Keratinocyte (primary cell): Measurements from ENCODE around the gene FAM227A. TPM values are rescaled to one million over a fixed set of nuclear protein-coding genes. Genes with fewer than 3 reads are reported as not detected.

Source experiments
- DNase-seq: peaks from one replicate; pipeline ENCODE4 v3.0.0-alpha.2; 2011; ENCODE audit warnings: low read depth, missing footprints, low spot score
- FAIRE-seq: peaks from 2 replicates; lab custom pipeline; 2011; peaks lifted over from hg19 to GRCh38; lab: Jason Lieb, UNC
- H2AFZ ChIP-seq: 2 replicates; pipeline ENCODE4 v1.6.0; 2012; ENCODE audit warnings: low read length, control low read depth, inconsistent platforms; ENCODE audit not compliant: control insufficient read depth
- H3K27ac ChIP-seq: 2 replicates; pipeline ENCODE4 v1.5.1; 2011; ENCODE audit warnings: low read length; ENCODE audit not compliant: control insufficient read depth, insufficient read depth
- H3K27me3 ChIP-seq: 3 replicates; pipeline ENCODE4 v1.6.0; 2011; ENCODE audit warnings: low read length; ENCODE audit not compliant: control insufficient read depth, insufficient read depth; ENCODE audit errors: extremely low read depth
- H3K36me3 ChIP-seq, 2 experiments: 2 replicates in 1 of 2; 3 replicates in 1 of 2; pipeline ENCODE4 v1.5.1; 2011; ENCODE audit warnings: low read length in 2 of 2, mild to moderate bottlenecking in 1 of 2; ENCODE audit not compliant: control insufficient read depth in 2 of 2, insufficient read depth in 2 of 2; ENCODE audit errors: extremely low read depth in 1 of 2
- H3K4me1 ChIP-seq: 3 replicates; pipeline ENCODE4 v1.5.1; 2011; ENCODE audit warnings: low read length; ENCODE audit not compliant: control insufficient read depth, insufficient read depth; ENCODE audit errors: extremely low read depth
- H3K4me2 ChIP-seq: 3 replicates; pipeline ENCODE4 v1.6.0; 2011; ENCODE audit warnings: low read depth, low read length; ENCODE audit not compliant: control insufficient read depth, insufficient read depth; ENCODE audit errors: extremely low read depth
- H3K4me3 ChIP-seq, 3 experiments: fragments of 200-600 bp in 1 of 3; sonication (generic) in 1 of 3; 2 replicates in 2 of 3; 3 replicates in 1 of 3; pipeline ENCODE4 v1.5.1; 2011 to 2016; ENCODE audit warnings: low read length in 3 of 3, mild to moderate bottlenecking in 3 of 3, control low read depth in 2 of 3, inconsistent platforms in 1 of 3, low read depth in 1 of 3, mixed read lengths in 1 of 3, mixed run types in 1 of 3, moderate library complexity in 1 of 3; ENCODE audit not compliant: control insufficient read depth in 2 of 3, insufficient read depth in 2 of 3; ENCODE audit errors: extremely low read depth in 1 of 3
- H3K79me2 ChIP-seq: 2 replicates; pipeline ENCODE4 v1.6.0; 2012; ENCODE audit warnings: low read length; ENCODE audit not compliant: control insufficient read depth, insufficient read depth
- H3K9ac ChIP-seq: 3 replicates; pipeline ENCODE4 v1.6.0; 2011; ENCODE audit warnings: low read length; ENCODE audit not compliant: control insufficient read depth, insufficient read depth; ENCODE audit errors: extremely low read depth
- H3K9me1 ChIP-seq: 3 replicates; pipeline ENCODE4 v1.6.0; 2011; ENCODE audit warnings: low read length; ENCODE audit not compliant: control insufficient read depth, insufficient read depth; ENCODE audit errors: extremely low read depth
- H3K9me3 ChIP-seq: 2 replicates; pipeline ENCODE4 v1.5.1; 2012; ENCODE audit warnings: low read depth, low read length; ENCODE audit not compliant: control insufficient read depth
- H4K20me1 ChIP-seq: 3 replicates; pipeline ENCODE4 v1.6.0; 2011; ENCODE audit warnings: low read length; ENCODE audit not compliant: control insufficient read depth, insufficient read depth; ENCODE audit errors: extremely low read depth
- CTCF ChIP-seq, 3 experiments: IDR thresholded peaks in 1 of 3; conservative IDR thresholded peaks in 1 of 3; optimal IDR thresholded peaks in 1 of 3; 2 replicates in 2 of 3; 3 replicates in 1 of 3; pipeline versions ENCODE3 to v1.5.1; 2011; ENCODE audit warnings: low read length in 3 of 3, mild to moderate bottlenecking in 3 of 3, moderate library complexity in 2 of 3, control low read depth in 1 of 3, inconsistent platforms in 1 of 3; ENCODE audit not compliant: insufficient read depth in 2 of 3; ENCODE audit errors: extremely low read depth in 1 of 3
- EZH2 ChIP-seq: IDR thresholded peaks from one replicate; pipeline ENCODE4 v1.6.1; 2012; ENCODE audit warnings: inconsistent platforms, mild to moderate bottlenecking, low read length, moderate library complexity
- dilution Hi-C: fragments of 300-500 bp; cut with MboI; formaldehyde crosslinking; loops from one replicate; pipeline ENCODE4 v1.7.0; 2020; ENCODE audit warnings: low sequenced_read_pairs; ENCODE audit not compliant: extremely low pct_ligation_motif_present
- polyA plus RNA-seq, 5 experiments: library from polyadenylated mRNA; depleted of rRNA in 3 of 5; stranded (reverse) in 3 of 5; stranded (forward) in 1 of 5; unstranded in 1 of 5; fragments of >200 nt; gene quantifications; 1 replicate in 1 of 5; 2 replicates in 3 of 5; 3 replicates in 1 of 5; pipeline versions ENCODE4 v1.2.1 to v1.2.3, GENCODE V29; 2011 to 2012; ENCODE audit warnings: missing spikeins in 2 of 5, low read depth in 1 of 5, low replicate concordance in 1 of 5

Gene FAM227A
- polyA plus RNA-seq, 1 donor (not counting 4 experiments of a cell fraction or from before 2014, with no cell fraction given), result 1.1 TPM

- dilution Hi-C loops, result no loop called here
- H2AFZ ChIP-seq, result peak overlapping the region; percentile 80
- H3K27ac ChIP-seq, result peak overlapping the region; percentile 85
- TF ChIP-seq EZH2 (no peak), CTCF (optimal IDR thresholded peaks at IDR 0.05 in 1 of 3, IDR thresholded peaks at IDR 0.05 in 1 of 3, conservative IDR thresholded peaks at IDR 0.05 in 1 of 3; ENCODE audit: extremely low read depth in 1 of 3, insufficient read depth in 2 of 3, low read length in 3 of 3) (no peak)
- DNase-seq, result no peak
- H3K9me3 ChIP-seq, result no peaks in the 10 kb centered on the region
- H3K4me1 ChIP-seq, result peaks cover 26% of the 10 kb centered on the region
- FAIRE-seq, result peak; percentile 46
- H3K9ac ChIP-seq, result peak overlapping the region; percentile 70
- H3K4me2 ChIP-seq, result peak overlapping the region; percentile 90
- peaks cover 6% of the 10 kb centered on the region for H3K9me1 ChIP-seq
- peaks cover 0 to 3% of the 10 kb centered on the region in 2 experiments for H3K36me3 ChIP-seq
- H3K79me2 ChIP-seq, result peaks cover 44% of the 10 kb centered on the region
- H4K20me1 ChIP-seq, result peaks cover 4% of the 10 kb centered on the region
- H3K4me3 ChIP-seq, result peak overlapping the region in 2 of 3 experiments; percentile 38 to 57
- H3K27me3 ChIP-seq, result no peaks in the 10 kb centered on the region
These were observed 48.6 kb upstream of the FAM227A start for GRCh38 chr22:38704654-38705234.

DNA sequence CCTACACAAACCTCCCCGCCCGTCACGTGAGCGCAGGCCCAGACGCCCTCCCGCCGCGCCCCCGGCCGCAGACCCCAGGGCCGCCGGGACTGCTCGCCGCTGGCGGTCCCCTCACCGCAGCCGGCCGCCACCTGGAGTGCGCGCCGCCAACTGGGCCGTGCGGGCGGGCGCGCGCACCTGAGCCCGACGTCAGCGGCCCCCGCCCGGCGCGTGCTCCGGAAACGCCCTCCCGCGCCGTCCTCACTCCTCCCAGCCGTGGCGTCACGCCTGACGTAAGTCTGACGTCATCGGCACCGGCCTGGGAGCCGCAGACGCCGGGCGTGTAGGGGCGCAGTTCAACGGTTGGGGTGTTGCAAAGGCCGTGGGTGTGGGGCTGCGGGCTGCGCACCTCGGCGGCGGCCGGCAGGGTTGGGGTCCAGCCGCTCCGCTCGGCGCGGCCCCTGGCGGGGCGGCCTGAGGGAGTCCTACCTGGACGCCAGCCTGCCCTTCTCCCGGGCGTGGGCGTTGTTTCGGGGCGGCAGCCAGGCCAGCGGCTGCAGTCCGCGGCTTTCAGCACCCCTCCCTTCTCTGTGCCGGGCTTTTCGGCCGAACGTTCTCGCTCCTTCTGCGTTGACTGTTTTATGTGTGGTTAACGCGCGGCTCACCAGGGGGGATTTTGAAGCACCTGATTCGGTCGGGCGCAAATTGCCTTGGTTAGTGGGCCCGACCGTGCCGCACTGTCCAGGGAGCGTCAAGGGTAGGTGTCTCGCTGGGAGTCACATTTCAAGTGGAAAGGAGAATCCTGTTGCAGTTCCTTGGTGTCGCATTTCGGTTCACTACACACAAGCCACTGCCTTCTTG is 44.8 kb upstream of the FAM227A start, which contains the start of gene JOSD1:
Gene JOSD1, minus strand, starts transcription at position 155 of the 840 bp plus-strand sequence. CDS start 956 bp downstream, outside the sequence.
- H2AFZ ChIP-seq, result peak within 1 kb of the TSS; percentile 71
- no peaks in the 10 kb centered on the region for H3K9me1 ChIP-seq
- no peaks in the 10 kb centered on the region for H3K9me3 ChIP-seq
- H4K20me1 ChIP-seq, result no peaks in the 10 kb centered on the region
- H3K4me1 ChIP-seq, result peaks cover 45% of the 10 kb centered on the region
- H3K27ac ChIP-seq, result peak within 1 kb of the TSS; percentile 94
- DNase-seq (peak; percentile 73), FAIRE-seq (no peak)
- peak within 1 kb of the TSS; percentile 74 to 81 (median 79) for H3K4me3 ChIP-seq
- H3K9ac ChIP-seq, result peak within 1 kb of the TSS; percentile 93
- H3K4me2 ChIP-seq, result peak within 1 kb of the TSS; percentile 90
- peaks cover 0 to 8% of the 10 kb centered on the region in 2 experiments for H3K36me3 ChIP-seq
- peaks cover 36% of the 10 kb centered on the region for H3K79me2 ChIP-seq
- dilution Hi-C loops, result no loop called here
- TF ChIP-seq CTCF (optimal IDR thresholded peaks at IDR 0.05 in 1 of 3, IDR thresholded peaks at IDR 0.05 in 1 of 3, conservative IDR thresholded peaks at IDR 0.05 in 1 of 3; ENCODE audit: extremely low read depth in 1 of 3, insufficient read depth in 2 of 3, low read length in 3 of 3) (peak in 1 of 3 experiments; percentile 13), EZH2 (no peak)
- no peaks in the 10 kb centered on the region for H3K27me3 ChIP-seq
